GM19193 (cell line): ENCODE results near the gene ZNF385B.

Experiments used
- POLR2A ChIP-seq: IDR thresholded peaks from 4 replicates; pipeline ENCODE4 v1.6.1; 2011; ENCODE audit not compliant: insufficient read depth, insufficient read length; ENCODE audit errors: extremely low read depth

ZNF385B gene

DNA sequence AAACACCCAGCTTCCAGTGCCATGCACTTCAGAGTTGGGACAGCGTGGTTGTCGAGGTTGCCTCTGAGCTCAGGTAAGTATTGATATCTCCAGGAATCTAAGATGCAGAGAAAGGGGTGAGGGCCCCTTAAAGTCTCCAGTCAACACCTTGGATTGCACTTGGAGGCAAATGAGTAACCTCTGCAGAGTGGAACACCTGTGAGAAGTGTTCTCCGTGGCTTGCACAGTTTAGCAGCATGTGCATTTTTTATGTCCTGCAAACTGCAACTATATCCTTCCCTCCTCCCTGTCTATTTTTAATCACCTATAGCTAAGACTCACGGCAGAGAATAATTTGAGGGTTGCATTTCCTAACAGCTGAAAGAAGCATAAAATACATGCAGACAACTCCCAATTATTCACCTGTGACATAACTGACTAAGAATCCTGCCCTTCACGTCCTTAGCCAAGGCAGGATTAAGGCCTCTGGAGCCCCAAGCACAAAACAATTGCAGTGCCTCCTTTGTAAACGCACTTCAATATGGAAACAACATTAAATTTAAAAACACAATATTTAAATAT is 1.6 kb upstream of the ZNF385B start:
- no peak for TF ChIP-seq POLR2A

- no peak for TF ChIP-seq POLR2A
Observed at GRCh38 chr2:179861027-179861415, 391 bp downstream of the ZNF385B start.

DNA sequence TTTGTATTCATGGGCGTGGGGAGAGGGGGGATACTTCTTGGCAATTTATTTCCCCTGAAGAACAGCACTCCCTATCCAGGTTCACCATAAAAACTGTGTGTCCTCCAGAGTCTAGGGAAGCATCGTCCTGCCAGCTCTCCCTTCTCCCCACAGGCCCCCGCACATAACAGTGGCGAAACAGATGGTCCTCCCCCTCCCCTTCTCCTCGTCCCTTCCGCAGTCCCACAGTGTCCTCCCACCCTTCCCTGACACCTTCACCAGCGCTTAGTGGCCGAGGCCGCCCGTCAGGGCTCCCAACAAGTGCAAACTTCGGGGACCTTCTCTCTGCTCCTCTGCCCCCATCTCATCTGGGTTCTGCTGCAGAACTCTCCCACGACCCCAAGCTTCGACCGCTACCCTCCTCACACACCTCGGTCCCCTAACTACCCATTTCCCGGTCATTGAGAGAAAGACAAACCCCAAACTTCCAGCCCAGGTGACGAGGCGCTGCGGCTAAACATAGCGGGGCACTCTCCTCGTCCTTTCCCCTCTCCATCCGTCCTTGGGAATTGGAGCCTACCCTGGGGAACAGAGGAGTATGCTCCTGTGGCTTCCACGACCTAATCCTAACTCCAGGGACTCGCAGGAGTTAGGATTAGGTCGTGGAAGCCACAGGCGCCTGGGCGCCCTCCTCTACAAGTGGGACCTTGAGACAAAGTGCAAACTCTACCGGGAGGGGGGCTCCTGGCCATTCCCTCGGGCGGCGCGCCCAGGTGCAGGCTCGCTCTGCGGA is 971 bp downstream of the ZNF385B start:
- TF ChIP-seq POLR2A: no peak

- TF ChIP-seq POLR2A: no peak
Observed at GRCh38 chr2:179859523-179859922, 1.9 kb downstream of the ZNF385B start.

DNA sequence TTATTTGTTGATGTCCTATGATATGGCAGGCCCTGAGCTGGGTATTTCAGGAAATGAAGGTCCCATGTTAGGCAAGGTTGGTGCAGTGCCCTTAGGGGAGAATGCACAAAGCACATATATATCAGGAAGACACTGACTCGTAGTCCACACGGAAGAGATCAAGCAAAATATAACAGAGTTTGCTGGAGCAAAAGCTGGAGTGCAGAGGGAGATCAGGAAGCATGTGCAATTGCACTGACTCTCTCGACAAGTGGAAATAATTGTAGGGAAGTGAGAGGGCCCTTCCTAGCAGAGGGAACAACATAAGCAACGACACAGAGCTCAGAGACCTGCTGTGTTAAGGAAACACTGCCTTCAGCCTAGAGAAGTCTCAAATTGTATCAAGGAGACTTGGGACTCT is 4.2 kb downstream of the ZNF385B start:
- TF ChIP-seq POLR2A: no peak

DNA sequence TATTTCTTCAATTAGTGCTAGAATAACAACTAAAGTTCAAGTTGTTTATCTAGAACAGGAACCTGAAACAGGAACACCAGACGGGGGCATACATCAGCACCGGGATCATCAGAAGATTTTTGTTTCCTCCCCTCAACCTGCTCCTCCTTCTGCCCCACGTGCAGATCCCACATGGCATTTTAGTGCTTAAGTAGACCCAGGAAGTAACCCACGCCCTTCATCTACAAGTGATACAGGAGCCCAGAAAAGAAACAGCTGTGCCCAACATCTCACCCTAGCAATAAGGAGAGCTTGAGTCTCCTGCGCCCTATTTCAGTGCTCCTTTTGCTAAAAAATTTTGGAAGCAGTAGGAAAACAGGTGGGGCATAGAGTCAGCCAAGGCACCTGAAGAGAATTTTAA is 5.2 kb downstream of the ZNF385B start:
- no peak for TF ChIP-seq POLR2A

- no peak for TF ChIP-seq POLR2A
Observed at GRCh38 chr2:179855673-179856072, 5.7 kb downstream of the ZNF385B start.

DNA sequence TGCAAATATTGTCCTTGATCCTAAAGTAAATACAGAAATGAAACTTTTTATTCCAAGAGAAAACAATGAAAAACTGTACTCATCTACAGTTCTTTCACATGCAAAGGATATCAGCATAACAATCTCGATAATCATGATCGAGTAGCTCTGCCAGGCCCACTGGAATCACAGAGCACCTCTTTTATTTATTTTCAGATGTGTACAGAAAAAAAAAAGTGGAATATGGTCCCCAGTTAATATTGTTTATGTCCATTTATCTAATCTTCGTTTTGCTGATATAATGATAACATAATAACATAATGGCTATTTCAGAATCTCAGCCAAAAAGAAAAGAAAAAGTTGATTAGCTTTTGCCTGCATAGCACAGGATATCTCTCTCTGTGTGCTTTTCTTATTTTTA is 6.5 kb downstream of the ZNF385B start:
- no peak for TF ChIP-seq POLR2A

GRCh38 chr2:179853108-179853507 is 8.3 kb downstream of the ZNF385B start:
- no peak for TF ChIP-seq POLR2A

DNA sequence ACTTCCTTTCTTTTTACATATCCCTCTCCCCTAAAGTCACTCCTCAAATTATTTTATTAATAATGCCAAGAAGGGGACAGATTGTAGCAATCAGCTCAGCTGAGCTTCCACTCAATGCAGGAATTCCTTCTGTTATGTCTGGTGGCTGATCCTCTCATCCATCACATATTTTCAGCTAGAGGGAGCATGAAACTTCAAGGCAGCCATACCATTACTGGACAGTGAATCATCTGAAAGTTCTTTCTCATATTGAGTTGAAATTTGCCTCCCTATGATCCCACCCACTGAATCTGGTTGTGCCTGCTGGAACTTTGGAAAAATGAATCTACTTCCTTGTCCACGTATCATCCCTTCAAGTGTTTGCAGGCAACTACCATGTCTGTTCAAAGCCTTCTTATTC is 11.2 kb downstream of the ZNF385B start:
- no peak for TF ChIP-seq POLR2A

GRCh38 chr2:179849719-179850118 is 11.7 kb downstream of the ZNF385B start:
- TF ChIP-seq POLR2A: no peak

GRCh38 chr2:179843541-179843940 is 17.9 kb downstream of the ZNF385B start:
- no peak for TF ChIP-seq POLR2A

- TF ChIP-seq POLR2A: no peak
Observed at GRCh38 chr2:179842498-179843153, 18.8 kb downstream of the ZNF385B start.

- TF ChIP-seq POLR2A: no peak
Observed at GRCh38 chr2:179840840-179841239, 20.6 kb downstream of the ZNF385B start.

DNA sequence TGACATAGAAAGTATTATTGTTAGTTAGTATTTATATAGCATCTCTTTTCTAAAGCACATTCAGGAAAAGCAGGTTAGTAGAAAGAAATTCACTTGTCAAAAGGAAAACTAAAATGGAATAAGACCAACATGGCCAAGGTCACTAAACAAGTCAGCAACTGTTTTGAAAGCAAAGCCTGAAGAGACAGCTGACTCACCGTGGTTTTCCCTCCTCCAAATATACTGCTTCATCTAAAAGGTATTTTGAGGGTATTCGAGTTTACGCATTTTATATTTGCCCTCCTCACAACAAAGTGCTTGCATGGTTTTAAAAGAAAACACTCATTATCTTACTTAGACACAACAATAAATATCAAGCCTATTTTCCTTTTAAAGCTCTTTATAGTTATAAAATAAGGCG is 24.0 kb downstream of the ZNF385B start:
- TF ChIP-seq POLR2A: no peak
